ENCODE data around the gene GCNT2.

DNA sequence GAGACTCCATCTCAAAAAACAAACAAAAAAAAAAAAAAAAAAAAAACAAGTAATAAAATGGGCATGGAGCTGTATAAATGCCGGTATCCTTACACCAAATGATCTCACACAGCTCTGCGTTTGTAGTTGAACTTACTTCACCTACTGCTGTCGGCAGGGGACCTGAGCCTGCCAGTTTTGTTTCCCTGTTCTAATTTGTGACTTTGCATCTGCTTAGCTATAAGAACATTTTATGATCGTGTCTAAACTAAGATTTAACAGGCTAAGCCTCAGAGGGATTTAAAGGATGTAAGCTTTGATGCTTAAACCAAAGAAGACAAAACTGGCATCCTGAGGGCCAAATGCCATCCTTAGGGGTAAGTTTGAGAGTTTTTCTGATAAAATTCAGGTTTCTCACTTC lies 58.7 kb downstream of the GCNT2 start:
- TF ChIP-seq, protein P1, sequence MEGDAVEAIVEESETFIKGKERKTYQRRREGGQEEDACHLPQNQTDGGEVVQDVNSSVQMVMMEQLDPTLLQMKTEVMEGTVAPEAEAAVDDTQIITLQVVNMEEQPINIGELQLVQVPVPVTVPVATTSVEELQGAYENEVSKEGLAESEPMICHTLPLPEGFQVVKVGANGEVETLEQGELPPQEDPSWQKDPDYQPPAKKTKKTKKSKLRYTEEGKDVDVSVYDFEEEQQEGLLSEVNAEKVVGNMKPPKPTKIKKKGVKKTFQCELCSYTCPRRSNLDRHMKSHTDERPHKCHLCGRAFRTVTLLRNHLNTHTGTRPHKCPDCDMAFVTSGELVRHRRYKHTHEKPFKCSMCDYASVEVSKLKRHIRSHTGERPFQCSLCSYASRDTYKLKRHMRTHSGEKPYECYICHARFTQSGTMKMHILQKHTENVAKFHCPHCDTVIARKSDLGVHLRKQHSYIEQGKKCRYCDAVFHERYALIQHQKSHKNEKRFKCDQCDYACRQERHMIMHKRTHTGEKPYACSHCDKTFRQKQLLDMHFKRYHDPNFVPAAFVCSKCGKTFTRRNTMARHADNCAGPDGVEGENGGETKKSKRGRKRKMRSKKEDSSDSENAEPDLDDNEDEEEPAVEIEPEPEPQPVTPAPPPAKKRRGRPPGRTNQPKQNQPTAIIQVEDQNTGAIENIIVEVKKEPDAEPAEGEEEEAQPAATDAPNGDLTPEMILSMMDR (IDR thresholded peaks at IDR 0.05) = no peak
- TF ChIP-seq POLR2A (IDR thresholded peaks at IDR 0.05) = no peak

Measured in Peyer's patch (tissue), 4 donors.